HG02970 (cell line): ENCODE measurements around the gene SRRD.
"Not testable (repeated sequence)": the region's sequence is repeated elsewhere in the genome, so short reads cannot be mapped to it uniquely, and the experiment has no call there.

Source experiments
- ATAC-seq: cut with Tn5 transposase; IDR thresholded peaks from one replicate; pipeline ENCODE4 v1.9.1; 2021; ENCODE audit warnings: mild to moderate bottlenecking, moderate library complexity, moderate number of reproducible peaks; ENCODE audit not compliant: unreplicated experiment, low FRiP score

Gene SRRD, protein sequence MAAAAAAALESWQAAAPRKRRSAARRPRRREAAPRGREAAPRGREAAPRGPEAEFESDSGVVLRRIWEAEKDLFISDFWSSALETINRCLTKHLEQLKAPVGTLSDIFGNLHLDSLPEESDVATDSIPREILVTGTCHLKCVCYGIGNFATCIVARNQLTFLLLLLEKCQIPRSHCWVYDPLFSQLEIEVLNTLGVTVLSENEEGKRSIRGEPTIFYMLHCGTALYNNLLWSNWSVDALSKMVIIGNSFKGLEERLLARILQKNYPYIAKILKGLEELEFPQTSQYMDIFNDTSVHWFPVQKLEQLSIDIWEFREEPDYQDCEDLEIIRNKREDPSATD

DNA sequence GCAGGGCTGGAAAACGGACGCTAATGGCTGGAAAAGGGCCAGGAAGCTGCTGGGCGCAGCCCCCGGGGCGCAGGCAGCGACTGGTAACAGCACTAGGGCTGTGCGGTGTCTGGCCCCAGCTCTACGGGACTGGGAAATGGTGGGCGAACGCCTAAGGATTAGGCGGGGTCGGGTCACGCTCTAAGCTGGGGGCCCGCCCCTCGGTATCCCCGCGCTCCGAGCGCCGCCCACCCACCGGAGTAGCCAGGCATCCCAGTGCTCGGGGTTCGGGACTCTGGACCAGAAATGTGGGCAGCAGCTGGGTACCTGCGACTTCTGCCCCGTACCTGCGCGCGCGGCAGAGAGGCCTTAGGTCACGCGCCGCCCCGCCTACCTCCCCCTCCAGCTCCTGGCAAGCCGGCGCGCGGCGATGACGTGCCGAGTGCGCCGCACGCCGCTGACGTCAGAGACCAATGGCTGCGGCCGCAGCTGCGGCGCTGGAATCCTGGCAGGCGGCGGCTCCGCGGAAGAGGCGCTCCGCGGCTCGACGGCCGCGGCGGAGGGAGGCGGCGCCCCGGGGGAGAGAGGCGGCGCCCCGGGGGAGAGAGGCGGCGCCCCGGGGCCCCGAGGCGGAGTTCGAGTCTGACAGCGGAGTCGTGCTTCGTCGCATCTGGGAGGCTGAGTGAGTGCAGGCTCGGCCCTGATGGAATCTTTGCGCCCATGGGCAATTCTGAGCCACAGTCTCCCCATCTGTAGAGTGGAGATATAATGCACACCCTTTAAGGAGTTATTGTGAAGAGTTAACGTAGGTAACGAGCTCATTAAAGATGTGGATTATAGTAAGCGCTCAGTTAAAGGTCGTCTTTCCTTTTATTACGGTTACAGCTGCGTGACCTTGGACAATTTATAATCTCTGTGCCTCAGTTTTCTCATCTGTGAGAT lies at the start of gene SRRD, which contains the start of gene HPS4:
SRRD (plus strand) TSS at position 439 of the 921 bp plus-strand sequence; CDS start at position 453, 14 bp downstream.
HPS4 (minus strand) TSS at position 345 of the 921 bp plus-strand sequence. CDS start 2,021 bp downstream, outside the sequence.
- peak; percentile 78 for ATAC-seq

DNA sequence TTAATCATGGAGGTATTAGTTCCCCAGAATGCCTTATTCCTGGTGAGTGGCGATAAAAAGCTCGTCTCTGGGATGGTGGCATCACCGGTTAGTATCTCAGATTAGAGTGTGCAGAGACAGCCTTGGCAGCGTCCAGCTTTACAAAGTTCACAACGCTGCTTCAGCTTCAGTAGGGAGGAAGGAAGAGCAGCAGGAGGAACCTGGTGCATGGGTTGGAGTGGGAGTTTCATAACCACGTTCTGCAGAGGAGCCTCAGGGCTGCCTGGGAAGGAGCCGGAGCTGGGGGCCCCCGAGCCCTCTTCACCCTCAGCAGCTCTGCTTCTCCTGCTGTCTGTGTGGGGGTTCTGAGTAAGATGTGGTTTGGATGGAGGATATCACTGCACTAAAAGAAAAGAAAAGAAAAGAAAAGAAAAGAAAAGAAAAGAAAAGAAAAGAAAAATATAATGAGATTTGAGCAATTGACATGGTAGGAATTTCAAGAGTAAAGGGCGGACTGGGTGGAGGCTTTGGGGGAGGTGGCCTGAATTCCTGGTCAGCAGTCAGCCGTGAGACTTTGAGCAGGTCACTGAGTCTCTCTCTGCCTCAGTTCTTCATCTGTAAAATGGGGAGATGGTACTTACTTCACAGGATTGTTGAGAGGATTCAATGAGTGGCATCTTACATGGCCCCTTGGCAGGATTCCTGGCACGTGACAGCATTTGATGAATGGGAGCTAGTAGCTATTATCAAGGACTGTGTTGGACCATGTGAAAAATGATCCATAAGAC lies 48.2 kb upstream of the SRRD start:
- ATAC-seq: no peak

DNA sequence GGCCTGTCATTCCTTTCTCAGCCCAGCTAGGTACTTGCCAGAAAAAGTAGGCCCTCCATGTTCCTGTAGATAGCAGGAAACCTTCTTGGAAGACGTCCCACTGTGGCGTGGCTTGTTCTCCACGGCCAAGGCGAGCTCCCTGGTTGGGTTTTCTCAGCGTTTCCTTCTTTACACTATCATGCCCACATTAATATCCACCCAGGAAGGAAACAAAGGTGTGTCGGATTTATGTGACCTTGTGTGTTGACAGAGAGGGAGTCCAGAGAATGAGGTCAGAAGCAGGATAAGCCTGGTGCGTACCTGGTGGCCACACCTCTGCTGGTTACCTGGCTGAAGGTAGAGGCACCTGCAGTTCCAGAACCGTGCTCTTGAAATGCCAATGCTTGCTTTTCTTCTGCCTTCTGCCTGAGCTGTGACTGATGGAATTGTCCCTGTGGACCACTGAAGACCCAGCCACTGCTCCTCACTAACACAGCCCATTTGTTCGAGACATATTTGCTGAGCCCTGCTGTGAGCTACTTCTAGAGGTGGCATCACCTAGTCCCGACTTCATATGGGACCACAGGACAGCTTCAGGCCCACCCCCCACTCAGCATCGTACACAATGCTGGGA lies 46.7 kb upstream of the SRRD start:
- no peak for ATAC-seq

DNA sequence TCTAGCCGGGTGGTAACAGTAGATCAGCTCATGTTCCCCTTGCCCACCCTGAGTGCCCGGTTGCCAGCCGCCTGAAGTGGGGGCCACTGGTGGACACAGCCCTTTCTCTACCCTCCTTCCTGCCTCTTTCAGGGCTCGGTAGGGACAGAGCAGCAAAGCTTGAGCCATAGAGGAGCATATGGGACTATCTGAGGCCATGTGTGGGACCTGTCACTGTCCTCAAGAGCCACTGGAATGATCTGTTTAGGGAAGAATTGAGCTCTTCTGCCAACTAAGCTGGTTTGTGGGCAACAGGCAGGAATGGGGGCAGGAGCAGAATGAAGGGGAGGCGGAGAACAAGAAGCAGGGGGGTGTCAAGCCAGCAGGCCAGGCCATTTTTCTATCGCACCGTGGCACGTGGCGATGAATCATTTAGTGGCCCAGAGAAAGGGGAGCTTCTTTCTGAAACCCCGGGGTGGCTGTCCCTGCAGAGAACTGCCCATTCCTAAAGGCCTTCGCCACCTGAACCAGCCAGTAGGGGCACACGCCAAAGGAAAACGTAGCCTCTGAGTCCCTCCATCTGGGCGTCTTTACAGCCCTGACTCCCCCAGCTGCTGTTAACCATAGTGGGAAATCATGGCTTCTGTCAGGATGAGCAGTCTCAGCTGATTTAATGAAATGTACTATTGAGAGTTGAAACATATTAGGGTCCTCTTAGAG lies 45.8 kb upstream of the SRRD start:
- no peak for ATAC-seq

DNA sequence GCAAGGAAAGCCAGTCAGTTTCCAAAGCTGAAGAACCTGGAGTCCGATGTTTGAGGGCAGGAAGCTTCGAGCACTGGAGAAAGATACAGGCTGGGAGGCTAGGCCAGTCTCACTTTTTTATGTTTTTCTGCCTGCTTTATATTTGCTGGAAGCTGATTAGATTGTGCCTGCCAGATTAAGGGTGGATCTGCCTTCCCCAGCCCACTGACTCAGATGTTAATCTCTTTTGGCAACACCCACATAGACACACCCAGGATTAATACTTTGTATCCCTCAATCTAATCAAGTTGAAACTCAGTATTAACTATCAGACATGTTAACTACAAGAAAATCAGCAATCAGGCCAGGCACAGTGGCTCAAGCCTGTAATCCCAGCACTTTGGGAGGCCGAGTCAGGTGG lies 44.9 kb upstream of the SRRD start:
- ATAC-seq: not testable (repeated sequence)

DNA sequence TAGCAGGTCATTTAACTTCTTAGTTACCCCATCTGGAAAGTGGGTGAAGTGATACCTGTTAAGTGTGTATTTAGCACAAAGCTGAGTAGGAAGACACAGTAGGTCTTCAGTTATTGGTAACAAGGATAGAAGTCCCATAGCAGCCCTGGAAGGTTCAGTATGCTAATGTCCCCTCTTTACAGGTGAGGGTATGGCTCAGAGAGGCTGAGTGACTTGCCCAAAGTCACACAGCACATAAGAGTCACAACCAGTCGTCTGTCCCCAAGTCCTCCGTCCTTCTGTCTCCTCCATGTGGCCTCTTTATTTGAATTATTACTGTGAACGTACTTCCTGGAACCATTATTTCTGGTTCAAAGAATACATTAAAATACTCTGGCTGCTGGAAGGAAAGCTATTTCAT lies 44.1 kb upstream of the SRRD start:
- no peak for ATAC-seq

DNA sequence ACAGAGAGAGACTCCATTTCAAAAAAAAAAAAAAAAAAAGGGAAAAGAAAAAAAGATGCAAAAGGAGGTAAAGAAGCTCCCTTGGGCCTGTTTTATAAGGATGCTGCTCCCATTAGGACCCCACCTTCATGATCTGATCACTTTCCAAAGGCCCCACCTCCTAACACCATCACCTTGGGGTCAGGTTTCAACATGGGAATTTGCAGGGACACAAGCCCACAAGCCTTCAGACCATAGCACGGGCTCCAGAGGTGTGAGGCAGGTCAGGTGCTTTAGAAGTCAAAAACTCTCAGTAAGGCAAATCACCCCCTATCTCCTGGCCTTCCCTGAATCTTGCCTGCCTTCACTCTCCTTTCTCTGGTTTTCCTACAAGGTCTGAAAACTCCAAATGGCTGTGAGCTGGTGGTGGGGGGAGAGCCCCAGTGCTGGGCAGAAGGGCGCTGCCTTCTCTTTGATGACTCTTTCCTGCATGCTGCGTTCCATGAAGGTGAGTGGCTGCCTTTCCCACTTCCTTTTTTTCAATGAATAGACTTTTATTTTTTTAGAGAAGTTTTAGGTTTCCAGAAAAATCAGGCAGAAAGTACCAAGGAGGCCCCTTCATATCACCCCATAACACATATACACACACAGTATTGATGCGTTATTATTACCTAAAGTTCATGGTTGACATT lies 41.5 kb upstream of the SRRD start:
- ATAC-seq: no peak

DNA sequence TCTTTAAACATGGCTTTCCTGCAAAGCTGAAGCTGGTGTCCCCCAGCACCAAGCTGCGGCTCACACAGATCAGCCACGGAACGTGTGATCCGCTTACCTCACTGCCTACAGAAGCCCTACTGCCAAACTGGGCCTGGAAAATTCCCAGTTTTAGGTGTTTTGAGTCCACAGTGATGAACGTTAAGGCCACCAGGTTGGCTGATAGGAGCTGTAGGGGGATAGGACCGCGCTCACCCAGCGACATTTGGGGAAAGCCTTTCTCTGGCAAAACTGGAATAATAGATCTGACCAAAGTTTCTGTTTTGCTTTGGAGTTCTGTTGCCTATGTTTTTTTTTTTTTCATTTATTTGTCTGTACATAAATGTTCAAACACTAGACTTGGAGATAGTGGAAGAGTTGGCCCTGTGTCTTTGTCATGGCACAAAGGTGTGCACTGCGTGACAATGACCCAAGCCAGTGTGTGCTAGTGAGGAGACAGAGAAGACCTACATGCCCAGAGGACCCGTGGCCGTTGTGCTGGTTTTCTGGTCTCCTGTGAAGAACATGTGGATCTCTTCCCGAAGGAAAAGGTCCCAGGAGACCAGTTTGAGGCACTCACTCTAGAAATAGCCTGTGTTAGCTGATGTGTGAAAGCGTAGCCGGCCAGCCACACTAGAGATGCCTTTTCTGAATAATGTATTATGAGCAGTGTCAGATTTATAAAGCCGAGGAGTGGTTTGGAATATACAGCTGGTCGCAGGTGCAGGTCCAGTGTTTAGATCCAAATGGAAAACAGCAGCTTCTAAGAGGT lies 39.6 kb upstream of the SRRD start:
- ATAC-seq: no peak

DNA sequence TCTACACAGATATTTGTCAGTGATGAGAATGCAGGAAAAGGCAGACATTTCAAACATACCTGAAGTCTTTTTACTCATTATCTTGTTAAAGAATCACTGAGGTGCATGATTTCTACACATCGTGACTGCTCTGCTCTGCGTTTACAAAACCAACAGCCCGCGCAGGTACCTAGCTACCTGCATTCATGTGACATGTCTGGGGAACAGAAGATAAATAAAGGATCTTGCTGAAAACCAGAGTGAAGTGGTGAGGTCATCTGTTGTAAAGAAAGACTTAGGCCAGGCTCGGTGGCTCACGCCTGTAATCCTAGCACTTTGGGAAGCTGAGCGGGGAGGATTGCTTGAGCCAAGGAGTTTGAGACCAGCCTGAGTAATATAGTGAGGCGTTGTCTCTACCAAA lies 38.9 kb upstream of the SRRD start:
- ATAC-seq: no peak

DNA sequence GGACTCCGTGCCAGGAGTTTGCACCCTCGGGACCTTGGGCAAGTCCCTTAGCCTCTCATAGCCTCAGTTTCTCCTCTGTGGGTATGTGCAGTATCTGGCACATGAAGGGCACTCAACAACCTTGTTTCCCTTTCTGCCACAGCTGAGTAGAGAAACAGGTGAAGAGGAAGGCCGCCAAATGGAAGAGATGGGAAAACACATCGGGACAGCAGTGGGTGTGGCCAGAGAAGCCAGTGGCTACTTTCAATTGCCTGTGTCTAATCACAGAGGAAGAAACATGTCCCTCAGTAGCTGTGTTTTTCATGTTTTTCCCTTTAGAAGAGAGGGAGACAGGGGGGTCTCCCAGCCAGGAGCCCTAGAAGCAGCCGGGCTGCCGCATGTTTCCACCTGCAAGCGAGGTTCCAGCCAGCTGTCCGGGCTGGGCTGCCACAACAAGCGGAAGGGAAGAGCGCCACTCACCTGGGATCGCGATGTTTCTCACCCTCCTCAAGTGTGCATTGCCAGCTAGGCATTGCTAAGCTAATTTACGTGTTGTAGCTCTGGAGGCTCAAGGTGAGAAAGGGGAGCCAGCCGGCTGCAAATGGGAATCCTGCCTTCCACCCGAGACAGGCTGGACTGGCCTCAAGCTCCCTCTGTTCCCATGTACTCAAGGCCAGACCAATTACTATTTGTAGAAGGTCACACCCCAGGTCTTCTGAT lies 38.0 kb upstream of the SRRD start:
- no peak for ATAC-seq

DNA sequence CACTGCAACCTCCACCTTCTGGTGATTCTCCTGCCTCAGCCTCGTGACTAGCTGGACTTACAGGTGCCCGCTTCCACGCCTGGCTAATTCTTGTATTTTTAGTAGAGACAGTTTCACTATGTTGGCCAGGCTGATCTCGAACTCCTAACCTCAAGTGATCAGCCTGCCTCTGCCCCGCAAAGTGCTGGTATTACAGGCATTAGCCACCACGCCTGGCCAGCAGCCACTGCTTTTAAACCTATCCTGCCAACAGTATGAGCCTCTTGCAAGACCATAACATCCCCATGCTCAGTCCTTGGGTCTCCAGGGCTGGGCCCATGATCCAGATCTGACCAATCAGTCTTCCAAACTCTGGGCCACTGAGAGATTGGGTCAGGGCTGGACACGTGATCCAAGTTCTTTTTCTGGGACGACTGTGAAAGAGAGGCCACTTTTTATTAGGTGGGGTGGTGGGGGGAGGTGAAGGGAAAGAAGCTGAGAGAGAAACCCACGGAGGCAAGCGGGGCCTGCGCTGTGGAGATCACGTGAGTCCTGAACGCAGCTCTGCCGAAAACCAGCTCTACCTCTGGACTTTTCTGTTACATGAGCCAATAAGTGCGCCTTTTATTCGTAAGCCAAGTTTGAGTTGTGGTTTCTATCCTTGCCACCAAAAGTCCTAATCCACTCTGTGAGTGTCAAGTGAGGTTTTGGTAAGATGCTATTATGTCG lies 36.7 kb upstream of the SRRD start:
- no peak for ATAC-seq

DNA sequence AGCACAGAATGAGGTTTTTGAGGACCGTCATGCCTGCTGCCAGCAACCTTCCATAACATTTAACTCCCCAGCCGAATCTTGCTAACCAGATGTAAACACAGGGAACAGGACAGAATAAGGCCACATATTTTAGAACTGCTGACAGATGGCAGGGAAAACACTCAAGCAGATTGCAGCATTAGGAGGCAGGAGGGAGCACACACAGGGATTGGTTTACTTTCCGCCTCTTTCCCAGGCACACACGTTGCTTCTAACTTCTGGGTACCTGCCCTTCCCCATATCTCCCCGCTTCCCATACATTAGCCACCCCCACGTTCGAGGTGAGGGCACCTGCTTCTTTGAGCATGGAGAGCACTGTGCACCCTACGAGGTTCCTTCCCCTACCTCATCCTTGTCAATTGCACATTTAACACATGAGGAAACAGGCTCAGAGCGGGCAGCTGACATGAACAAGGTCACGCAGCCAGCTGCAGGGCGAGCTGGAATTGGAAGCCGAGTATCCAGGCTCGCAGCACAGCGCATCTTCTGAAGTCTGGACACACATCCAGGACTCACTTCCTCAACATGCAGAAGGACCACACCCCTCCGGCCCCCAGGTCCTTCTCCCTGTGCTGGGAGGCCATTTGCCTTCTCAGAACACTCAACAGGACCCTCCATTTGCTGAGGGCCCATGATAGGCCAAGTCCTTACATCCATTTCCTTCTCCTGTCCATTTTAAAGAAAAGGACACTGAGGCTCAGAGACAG lies 35.9 kb upstream of the SRRD start:
- ATAC-seq: no peak

DNA sequence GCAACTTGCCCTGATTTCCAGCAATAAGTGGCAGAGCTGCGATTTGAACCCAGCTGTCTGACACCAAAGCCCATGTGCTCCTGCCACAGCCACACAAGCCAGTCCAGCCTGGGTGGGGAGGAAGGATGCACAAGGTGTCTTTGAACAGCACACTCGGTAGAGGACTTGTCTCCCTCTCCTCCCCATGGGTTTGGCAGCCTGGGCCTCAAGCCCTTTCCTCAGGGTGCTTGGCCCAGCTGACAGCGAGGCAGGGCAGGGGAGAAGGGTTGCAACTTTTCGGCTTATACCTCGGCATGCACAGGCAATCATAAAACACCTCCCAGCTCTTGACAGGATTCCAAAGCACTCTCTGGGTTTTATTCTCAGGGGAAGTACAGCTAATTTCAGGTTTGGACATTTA lies 35.3 kb upstream of the SRRD start:
- ATAC-seq: no peak

DNA sequence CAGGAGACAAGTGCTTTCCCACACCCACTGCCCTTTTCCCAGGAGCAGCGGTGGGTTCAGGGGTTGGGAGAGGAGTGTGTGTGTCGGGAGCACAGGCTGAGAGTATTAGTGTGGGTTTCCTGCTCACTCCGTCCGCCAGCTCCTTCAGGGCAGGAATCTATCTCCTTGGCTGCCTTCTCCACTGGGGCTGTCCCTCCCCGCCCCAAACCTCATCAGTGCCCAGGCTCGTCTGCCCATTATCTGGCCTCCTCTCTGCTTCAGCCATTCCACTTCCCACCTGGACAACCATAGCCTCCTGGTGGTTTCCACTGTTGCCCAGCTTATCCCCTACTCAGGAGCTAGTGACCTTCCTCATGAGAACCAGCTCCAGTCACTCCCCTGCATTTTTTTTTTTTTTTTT lies 34.7 kb upstream of the SRRD start:
- no peak for ATAC-seq

DNA sequence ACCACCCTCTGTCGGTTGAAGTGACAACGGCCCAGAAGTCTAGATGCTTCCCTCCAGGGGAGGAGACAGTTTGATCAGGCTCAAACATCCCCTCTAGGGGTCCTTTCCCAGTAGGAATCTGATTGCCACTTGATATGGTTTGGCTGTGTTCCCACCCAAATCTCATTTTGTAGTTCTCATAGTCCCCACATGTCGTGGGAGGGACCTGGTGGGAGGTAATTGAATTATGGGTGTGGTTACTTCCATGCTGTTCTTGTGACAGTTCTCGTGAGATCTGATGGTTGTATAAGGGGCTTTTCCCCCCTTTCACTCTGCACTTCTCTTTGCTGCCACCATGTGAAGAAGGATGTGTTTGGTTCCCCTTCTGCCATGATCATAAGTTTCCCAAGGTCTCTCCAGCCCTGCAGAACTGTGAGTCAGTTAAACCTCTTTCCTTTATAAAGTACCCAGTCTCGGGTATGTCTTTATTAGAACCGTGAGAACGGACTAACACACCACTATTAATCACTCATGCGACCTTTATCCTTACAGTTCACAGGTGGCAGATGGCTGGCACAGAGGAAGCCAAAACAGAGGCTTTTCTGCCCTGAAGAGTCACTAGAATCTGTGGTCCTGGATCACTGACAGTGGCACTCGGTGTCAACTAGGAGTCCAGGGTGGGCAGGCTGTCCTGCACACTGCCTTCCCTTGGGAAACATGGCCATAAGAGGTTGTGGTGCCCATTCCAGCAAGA lies 33.1 kb upstream of the SRRD start:
- ATAC-seq: no peak
